GM23338 (cell line): ENCODE measurements around the gene TNNT2. TPM values are rescaled to one million over a fixed set of nuclear protein-coding genes. Genes with fewer than 3 reads are reported as not detected.

Source experiments
- ATAC-seq: fragments of 200-7000 bp; cut with Tn5 transposase; 3 replicates; pipeline ENCODE4 v1.9.1; 2020
- DNase-seq: peaks from one replicate; pipeline ENCODE4 v3.0.0-alpha.2; 2015; ENCODE audit warnings: low spot score
- H2AFZ ChIP-seq: fragments of 200-600 bp; sonication (generic); 2 replicates; pipeline ENCODE4 v1.8.0; 2016; ENCODE audit warnings: antibody characterized with exemption, mild to moderate bottlenecking, moderate library complexity
- H3F3A ChIP-seq: fragments of 200-600 bp; sonication (generic); replicated peaks from 2 replicates; pipeline ENCODE4 v1.8.0; 2017; ENCODE audit warnings: antibody characterized with exemption, mixed run types, low read depth
- H3K27ac ChIP-seq: fragments of 200-600 bp; sonication (generic); 2 replicates; pipeline ENCODE4 v1.6.1; 2016; ENCODE audit warnings: low read depth
- H3K27me3 ChIP-seq: fragments of 200-600 bp; sonication (generic); 2 replicates; pipeline ENCODE4 v1.8.0; 2016; ENCODE audit warnings: mild to moderate bottlenecking, mixed run types, moderate library complexity; ENCODE audit not compliant: insufficient read depth
- H3K36me3 ChIP-seq: fragments of 200-600 bp; sonication (generic); 2 replicates; pipeline ENCODE4 v1.8.0; 2016; ENCODE audit warnings: mild to moderate bottlenecking; ENCODE audit not compliant: insufficient read depth
- H3K4me1 ChIP-seq: fragments of 200-600 bp; sonication (generic); 2 replicates; pipeline ENCODE4 v1.8.0; 2016; ENCODE audit warnings: mild to moderate bottlenecking, moderate library complexity; ENCODE audit not compliant: insufficient read depth
- H3K4me2 ChIP-seq: fragments of 200-600 bp; sonication (generic); 2 replicates; pipeline ENCODE4 v1.7.1; 2017; ENCODE audit warnings: mixed run types
- H3K4me3 ChIP-seq: fragments of 200-600 bp; sonication (generic); 2 replicates; pipeline ENCODE4 v1.6.1; 2016; ENCODE audit warnings: mixed run types
- H3K79me2 ChIP-seq: fragments of 200-600 bp; sonication (generic); replicated peaks from 2 replicates; pipeline ENCODE4 v1.8.0; 2017; ENCODE audit warnings: mild to moderate bottlenecking; ENCODE audit not compliant: insufficient read depth
- H3K9me2 ChIP-seq: fragments of 200-600 bp; sonication (generic); 2 replicates; pipeline ENCODE4 v1.8.0; 2017; ENCODE audit not compliant: insufficient read depth
- H4K20me1 ChIP-seq: fragments of 200-600 bp; sonication (generic); replicated peaks from 2 replicates; pipeline ENCODE4 v1.8.0; 2017; ENCODE audit warnings: mild to moderate bottlenecking; ENCODE audit not compliant: insufficient read depth
- H3K27ac Mint-ChIP-seq: 2 replicates; pipeline ENCODE4 v1.8.0; 2020; ENCODE audit warnings: inconsistent platforms, mild to moderate bottlenecking, moderate library complexity, mixed read lengths
- H3K27me3 Mint-ChIP-seq: 3 replicates; pipeline ENCODE4 v1.8.0; 2022; ENCODE audit warnings: low read depth, mild to moderate bottlenecking, moderate library complexity, mixed read lengths, inconsistent platforms; ENCODE audit not compliant: insufficient read depth, poor library complexity
- H3K36me3 Mint-ChIP-seq: 3 replicates; pipeline ENCODE4 v1.8.0; 2021; ENCODE audit warnings: low read depth, mild to moderate bottlenecking, inconsistent platforms, moderate library complexity, mixed read lengths
- H3K4me1 Mint-ChIP-seq: 3 replicates; pipeline ENCODE4 v1.8.0; 2020; ENCODE audit warnings: mild to moderate bottlenecking, inconsistent platforms, mixed read lengths
- H3K4me3 Mint-ChIP-seq: 3 replicates; pipeline ENCODE4 v1.8.0; 2021; ENCODE audit warnings: moderate library complexity, mild to moderate bottlenecking, inconsistent platforms, mixed read lengths
- H3K9me3 Mint-ChIP-seq: 3 replicates; pipeline ENCODE4 v1.8.0; 2020; ENCODE audit warnings: moderate library complexity, mild to moderate bottlenecking, inconsistent platforms, mixed read lengths
- CREB1 ChIP-seq: fragments of 250-450 bp; sonication (Bioruptor Pico); IDR thresholded peaks from 2 replicates; pipeline ENCODE4 v1.5.0; 2020; ENCODE audit warnings: low read depth, mild to moderate bottlenecking, moderate library complexity
- CTCF ChIP-seq, 2 experiments: fragments of 200-600 bp in 1 of 2; sonication (generic) in 1 of 2; conservative IDR thresholded peaks; 2 replicates each; pipeline versions ENCODE4 v1.5.1 to v1.6.1; 2016 to 2017; ENCODE audit warnings: antibody characterized with exemption in 2 of 2, low read depth in 2 of 2, mild to moderate bottlenecking in 2 of 2, moderate library complexity in 1 of 2
- ETS1 ChIP-seq: IDR thresholded peaks from 2 replicates; pipeline ENCODE4 v1.6.1; 2016; ENCODE audit warnings: antibody characterized with exemption
- EZH2 ChIP-seq: fragments of 200-600 bp; sonication (generic); IDR thresholded peaks from one replicate; pipeline ENCODE4 v1.8.0; 2017; ENCODE audit warnings: antibody characterized with exemption, mild to moderate bottlenecking, low read depth; ENCODE audit not compliant: unreplicated experiment
- EZH2phosphoT487 ChIP-seq: fragments of 200-600 bp; sonication (generic); IDR thresholded peaks from one replicate; pipeline ENCODE4 v1.8.1; 2018; ENCODE audit warnings: antibody characterized with exemption; ENCODE audit not compliant: unreplicated experiment
- JUNB ChIP-seq: IDR thresholded peaks from one replicate; pipeline ENCODE4 v1.6.1; 2016; ENCODE audit warnings: antibody characterized with exemption; ENCODE audit not compliant: unreplicated experiment
- NANOG ChIP-seq: IDR thresholded peaks from 2 replicates; pipeline ENCODE4 v1.6.1; 2016; ENCODE audit warnings: antibody characterized with exemption, borderline replicate concordance
- POLR2AphosphoS5 ChIP-seq: IDR thresholded peaks from 2 replicates; pipeline ENCODE4 v1.6.1; 2016; ENCODE audit warnings: antibody characterized with exemption, low read depth
- STAT1 ChIP-seq: IDR thresholded peaks from one replicate; pipeline ENCODE4 v1.6.1; 2016; ENCODE audit warnings: antibody characterized with exemption; ENCODE audit not compliant: unreplicated experiment
- ZNF114 ChIP-seq: fragments of 250-450 bp; sonication (Bioruptor Pico); IDR thresholded peaks from 2 replicates; pipeline ENCODE4 v1.5.0; 2020; ENCODE audit warnings: mild to moderate bottlenecking, moderate library complexity
- ZNF331 ChIP-seq: fragments of 250-450 bp; sonication (Bioruptor Pico); IDR thresholded peaks from 2 replicates; pipeline ENCODE4 v1.5.0; 2020; ENCODE audit warnings: low read depth, mild to moderate bottlenecking, moderate library complexity
- polyA plus RNA-seq: library from polyadenylated mRNA; unstranded; fragments of >200 nt; fragmentation: Nextera tagmentation; extraction: Ambion mirVana; gene quantifications from 2 replicates; pipeline ENCODE4 v1.2.1, GENCODE V29; 2016
- total RNA-seq: library from RNA; depleted of rRNA; stranded (reverse); fragments of >200 nt; shearing (Covaris generic); gene quantifications from 2 replicates; pipeline ENCODE4 v1.2.3, GENCODE V29; 2014
- TF ChIP-seq, protein P1 (sequence below): fragments of 250-450 bp; sonication (Bioruptor Pico); IDR thresholded peaks from 2 replicates; pipeline ENCODE4 v1.5.0; 2020; ENCODE audit warnings: mild to moderate bottlenecking, moderate library complexity
- TF ChIP-seq, protein P2 (sequence below): IDR thresholded peaks from one replicate; pipeline ENCODE4 v1.6.1; 2018; ENCODE audit warnings: antibody characterized with exemption; ENCODE audit not compliant: unreplicated experiment

Gene TNNT2
- total and polyA plus RNA-seq, 2 experiments from 2014 or later, result 7.5 to 19.1 TPM

DNA sequence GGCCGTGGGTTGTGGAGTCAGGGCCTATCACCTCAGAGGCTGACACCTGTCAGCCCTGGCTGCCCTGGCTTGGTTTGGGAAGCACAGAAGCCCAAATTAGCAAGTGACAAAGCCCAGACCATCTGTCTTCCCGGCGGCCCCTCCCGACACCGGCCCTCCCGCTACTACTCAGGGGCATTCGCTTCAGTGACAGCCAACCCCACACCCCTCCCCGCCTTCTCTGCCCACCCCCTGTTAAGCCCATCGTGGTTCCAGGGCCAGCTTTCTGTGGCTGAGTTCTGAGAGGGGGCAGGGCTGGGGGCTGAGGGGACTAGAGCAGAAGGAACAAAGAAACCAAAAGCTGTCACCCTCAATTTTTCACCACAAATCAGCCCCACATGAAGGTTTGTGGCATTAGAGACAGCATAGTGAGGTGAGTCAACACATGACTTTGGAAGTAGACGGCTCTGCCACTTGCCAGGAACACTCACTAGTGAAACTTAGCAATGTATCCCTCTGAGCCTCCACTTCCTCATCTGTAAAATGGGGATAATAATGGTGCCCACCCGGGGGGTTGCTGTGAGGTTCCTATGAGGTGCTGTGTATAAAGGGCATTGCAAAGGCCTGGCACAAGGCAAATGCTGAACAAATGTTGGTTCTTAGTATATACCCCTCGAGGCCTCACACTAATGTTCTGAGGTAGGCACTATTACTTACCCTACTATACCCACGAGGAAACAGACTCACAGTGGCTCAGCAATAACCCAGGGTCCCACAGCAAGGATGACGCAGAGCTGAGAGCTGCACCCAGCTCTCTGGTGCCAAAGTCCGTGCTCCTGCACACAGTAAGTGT lies 49.2 kb upstream of the TNNT2 start:
- Mint-ChIP-seq H3K27ac (no peak overlapping the region), H3K9me3 (peaks cover 3% of the 10 kb centered on the region; the same call in 1 of the 3 replicates)
- TF ChIP-seq JUNB (no peak), NANOG (no peak), EZH2phosphoT487 (no peak), CREB1 (no peak), CTCF (conservative IDR thresholded peaks at IDR 0.05; ENCODE audit: low read depth in 2 of 2) (no peak), ZNF331 (CRISPR knock-in tag) (no peak), ETS1 (no peak), POLR2AphosphoS5 (no peak), STAT1 (no peak), ZNF114 (CRISPR knock-in tag) (no peak), EZH2 (no peak)
- TF ChIP-seq, protein P1, sequence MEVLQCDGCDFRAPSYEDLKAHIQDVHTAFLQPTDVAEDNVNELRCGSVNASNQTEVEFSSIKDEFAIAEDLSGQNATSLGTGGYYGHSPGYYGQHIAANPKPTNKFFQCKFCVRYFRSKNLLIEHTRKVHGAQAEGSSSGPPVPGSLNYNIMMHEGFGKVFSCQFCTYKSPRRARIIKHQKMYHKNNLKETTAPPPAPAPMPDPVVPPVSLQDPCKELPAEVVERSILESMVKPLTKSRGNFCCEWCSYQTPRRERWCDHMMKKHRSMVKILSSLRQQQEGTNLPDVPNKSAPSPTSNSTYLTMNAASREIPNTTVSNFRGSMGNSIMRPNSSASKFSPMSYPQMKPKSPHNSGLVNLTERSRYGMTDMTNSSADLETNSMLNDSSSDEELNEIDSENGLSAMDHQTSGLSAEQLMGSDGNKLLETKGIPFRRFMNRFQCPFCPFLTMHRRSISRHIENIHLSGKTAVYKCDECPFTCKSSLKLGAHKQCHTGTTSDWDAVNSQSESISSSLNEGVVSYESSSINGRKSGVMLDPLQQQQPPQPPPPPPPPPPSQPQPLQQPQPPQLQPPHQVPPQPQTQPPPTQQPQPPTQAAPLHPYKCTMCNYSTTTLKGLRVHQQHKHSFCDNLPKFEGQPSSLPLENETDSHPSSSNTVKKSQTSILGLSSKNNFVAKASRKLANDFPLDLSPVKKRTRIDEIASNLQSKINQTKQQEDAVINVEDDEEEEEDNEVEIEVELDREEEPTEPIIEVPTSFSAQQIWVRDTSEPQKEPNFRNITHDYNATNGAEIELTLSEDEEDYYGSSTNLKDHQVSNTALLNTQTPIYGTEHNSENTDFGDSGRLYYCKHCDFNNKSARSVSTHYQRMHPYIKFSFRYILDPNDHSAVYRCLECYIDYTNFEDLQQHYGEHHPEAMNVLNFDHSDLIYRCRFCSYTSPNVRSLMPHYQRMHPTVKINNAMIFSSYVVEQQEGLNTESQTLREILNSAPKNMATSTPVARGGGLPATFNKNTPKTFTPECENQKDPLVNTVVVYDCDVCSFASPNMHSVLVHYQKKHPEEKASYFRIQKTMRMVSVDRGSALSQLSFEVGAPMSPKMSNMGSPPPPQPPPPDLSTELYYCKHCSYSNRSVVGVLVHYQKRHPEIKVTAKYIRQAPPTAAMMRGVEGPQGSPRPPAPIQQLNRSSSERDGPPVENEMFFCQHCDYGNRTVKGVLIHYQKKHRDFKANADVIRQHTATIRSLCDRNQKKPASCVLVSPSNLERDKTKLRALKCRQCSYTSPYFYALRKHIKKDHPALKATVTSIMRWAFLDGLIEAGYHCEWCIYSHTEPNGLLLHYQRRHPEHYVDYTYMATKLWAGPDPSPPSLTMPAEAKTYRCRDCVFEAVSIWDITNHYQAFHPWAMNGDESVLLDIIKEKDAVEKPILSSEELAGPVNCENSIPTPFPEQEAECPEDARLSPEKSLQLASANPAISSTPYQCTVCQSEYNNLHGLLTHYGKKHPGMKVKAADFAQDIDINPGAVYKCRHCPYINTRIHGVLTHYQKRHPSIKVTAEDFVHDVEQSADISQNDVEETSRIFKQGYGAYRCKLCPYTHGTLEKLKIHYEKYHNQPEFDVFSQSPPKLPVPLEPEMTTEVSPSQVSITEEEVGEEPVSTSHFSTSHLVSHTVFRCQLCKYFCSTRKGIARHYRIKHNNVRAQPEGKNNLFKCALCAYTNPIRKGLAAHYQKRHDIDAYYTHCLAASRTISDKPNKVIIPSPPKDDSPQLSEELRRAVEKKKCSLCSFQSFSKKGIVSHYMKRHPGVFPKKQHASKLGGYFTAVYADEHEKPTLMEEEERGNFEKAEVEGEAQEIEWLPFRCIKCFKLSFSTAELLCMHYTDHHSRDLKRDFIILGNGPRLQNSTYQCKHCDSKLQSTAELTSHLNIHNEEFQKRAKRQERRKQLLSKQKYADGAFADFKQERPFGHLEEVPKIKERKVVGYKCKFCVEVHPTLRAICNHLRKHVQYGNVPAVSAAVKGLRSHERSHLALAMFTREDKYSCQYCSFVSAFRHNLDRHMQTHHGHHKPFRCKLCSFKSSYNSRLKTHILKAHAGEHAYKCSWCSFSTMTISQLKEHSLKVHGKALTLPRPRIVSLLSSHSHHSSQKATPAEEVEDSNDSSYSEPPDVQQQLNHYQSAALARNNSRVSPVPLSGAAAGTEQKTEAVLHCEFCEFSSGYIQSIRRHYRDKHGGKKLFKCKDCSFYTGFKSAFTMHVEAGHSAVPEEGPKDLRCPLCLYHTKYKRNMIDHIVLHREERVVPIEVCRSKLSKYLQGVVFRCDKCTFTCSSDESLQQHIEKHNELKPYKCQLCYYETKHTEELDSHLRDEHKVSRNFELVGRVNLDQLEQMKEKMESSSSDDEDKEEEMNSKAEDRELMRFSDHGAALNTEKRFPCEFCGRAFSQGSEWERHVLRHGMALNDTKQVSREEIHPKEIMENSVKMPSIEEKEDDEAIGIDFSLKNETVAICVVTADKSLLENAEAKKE (CRISPR knock-in tag), result no peak
- TF ChIP-seq, protein P2, sequence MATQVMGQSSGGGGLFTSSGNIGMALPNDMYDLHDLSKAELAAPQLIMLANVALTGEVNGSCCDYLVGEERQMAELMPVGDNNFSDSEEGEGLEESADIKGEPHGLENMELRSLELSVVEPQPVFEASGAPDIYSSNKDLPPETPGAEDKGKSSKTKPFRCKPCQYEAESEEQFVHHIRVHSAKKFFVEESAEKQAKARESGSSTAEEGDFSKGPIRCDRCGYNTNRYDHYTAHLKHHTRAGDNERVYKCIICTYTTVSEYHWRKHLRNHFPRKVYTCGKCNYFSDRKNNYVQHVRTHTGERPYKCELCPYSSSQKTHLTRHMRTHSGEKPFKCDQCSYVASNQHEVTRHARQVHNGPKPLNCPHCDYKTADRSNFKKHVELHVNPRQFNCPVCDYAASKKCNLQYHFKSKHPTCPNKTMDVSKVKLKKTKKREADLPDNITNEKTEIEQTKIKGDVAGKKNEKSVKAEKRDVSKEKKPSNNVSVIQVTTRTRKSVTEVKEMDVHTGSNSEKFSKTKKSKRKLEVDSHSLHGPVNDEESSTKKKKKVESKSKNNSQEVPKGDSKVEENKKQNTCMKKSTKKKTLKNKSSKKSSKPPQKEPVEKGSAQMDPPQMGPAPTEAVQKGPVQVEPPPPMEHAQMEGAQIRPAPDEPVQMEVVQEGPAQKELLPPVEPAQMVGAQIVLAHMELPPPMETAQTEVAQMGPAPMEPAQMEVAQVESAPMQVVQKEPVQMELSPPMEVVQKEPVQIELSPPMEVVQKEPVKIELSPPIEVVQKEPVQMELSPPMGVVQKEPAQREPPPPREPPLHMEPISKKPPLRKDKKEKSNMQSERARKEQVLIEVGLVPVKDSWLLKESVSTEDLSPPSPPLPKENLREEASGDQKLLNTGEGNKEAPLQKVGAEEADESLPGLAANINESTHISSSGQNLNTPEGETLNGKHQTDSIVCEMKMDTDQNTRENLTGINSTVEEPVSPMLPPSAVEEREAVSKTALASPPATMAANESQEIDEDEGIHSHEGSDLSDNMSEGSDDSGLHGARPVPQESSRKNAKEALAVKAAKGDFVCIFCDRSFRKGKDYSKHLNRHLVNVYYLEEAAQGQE, result no peak

More for the DNA sequence above, 49.2 kb upstream of the TNNT2 start:
- Histone ChIP-seq H3K9me2 (no peaks in the 10 kb centered on the region), H3K4me3 (no peak overlapping the region), H3K4me1 (no peaks in the 10 kb centered on the region; the same call in 1 of the 2 replicates), H2AFZ (no peak overlapping the region), H3F3A (no peaks in the 10 kb centered on the region), H3K36me3 (no peaks in the 10 kb centered on the region), H3K4me2 (no peak overlapping the region), H3K27me3 (no peaks in the 10 kb centered on the region), H3K27ac (no peak overlapping the region), H4K20me1 (no peaks in the 10 kb centered on the region), H3K79me2 (no peaks in the 10 kb centered on the region)
- H3K4me1 Mint-ChIP-seq, result peaks cover 9% of the 10 kb centered on the region; the same call in 2 of the 3 replicates
- ATAC-seq (no peak), DNase-seq (no peak)
- H3K27me3 Mint-ChIP-seq, result peaks cover 14% of the 10 kb centered on the region
- H3K4me3 Mint-ChIP-seq, result no peak overlapping the region
- no peaks in the 10 kb centered on the region; the same call in 2 of the 3 replicates for H3K36me3 Mint-ChIP-seq
